ENCODE data around the gene PCSK5.
A peak's percentile ranks its signal among the peaks of the same experiment; 100 is the strongest.

The PCSK5 gene

DNA sequence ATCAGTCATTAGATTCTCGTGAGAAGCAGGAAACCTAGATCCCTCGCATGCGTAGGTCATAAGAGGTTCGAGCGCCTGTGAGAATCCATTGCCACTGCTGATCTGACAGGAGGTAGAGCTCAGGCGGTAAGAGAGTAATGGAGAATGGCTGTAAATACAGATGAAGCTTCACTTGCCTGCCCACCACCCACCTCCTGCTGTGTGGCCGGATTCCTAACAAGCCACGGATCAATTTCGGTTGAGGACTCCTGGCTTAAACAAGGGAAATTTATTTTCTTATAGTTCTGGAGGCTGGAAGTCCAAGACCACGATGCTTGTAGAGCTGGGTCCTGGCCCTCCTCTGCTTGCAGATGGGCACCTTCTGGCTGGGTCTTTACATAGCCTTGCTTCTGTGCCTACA is 200.4 kb downstream of the PCSK5 start:
- DNase-seq: no peak

DNA sequence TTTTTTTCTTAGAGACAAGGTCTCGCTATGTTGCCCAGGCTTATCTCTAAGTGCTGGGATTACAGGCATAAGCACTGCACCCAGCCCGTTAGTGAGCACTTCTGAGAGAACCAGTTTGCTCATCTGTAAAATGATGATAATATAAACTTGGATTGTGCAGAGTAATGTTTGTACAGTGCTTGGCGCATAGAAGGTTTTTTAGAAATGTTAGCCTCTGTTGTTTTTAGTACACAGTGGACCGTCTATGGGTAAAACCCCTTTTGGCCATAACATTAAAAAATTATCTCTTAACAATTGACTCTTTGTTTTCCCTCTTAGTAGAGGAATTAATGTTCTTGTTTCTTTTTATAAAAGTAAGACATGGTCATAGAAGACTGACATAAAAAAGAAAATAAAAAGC is 202.1 kb downstream of the PCSK5 start:
- no peak for DNase-seq

DNA sequence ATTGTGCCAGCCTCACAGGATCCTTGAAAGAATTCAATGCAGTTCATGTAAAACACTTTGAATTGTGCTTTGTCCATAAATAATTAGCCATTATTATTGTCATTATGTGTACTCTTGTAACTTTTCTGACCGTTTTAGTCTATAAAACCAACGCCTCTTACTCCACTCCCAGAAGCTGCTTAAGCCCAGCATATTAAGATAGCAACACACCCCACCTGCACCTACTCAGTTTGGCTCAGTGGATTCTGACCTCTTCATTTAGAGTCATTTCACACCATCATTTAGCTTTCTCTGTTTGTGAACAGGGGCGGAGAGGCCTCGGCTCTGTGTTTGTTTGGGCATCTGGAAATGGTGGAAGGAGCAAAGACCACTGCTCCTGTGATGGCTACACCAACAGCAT is 205.1 kb downstream of the PCSK5 start:
- no peak for DNase-seq

DNA sequence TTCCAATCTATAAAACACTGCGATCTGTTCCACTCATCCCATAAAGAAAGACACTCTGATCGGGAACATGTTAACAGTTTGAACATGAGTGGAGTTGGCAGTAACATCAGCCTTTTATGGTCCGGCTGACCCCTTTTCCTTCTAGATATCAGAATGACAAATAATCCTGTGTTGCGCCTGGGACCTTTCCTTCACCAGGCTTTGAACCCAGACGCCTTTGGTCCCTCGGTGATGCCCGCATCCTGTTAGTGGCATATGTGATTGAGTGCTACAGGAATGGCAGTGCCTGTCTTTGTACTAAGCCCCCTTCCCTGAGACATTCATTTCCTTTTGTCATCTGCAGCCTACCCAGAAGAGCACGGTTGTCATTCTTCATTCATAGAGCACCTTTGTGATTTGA is 209.0 kb downstream of the PCSK5 start:
- DNase-seq: no peak

DNA sequence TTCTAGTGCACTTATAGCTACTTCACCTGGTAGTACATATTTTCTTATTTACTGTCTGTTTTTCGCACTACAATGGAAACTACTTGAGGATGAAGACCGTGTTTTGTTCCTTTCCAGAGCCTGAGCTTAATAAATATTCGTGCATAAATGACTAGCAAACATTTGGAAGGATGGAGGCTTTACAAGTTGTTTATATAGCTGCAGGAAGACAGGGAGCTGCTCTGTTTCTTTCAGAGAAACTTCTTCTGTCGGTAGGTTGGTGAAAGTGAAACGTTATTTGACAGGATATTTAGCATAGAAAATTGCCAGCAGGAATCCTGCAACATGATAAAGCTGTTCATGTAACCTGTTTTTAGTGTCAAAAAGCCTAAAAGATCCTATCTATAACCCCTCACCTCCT is 210.6 kb downstream of the PCSK5 start:
- no peak for DNase-seq

DNA sequence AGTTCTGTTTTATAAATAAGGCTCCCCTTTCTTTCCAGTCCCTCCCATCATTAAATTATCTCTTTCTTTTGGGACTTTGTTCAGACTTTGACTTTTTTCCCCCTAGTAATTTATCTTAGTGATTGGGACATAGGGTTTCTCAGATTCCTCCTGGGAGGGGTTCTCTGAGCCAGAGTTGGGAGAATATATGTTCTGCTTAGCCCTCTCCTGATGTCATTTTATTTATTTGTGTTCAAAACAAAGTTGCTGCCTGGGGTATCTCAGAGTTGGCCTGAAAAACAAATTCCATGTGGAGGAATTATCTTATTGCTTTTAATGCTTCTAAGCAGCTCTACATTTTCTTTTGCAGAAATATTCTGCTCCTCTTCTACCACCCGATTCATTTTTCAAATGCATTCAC is 211.0 kb downstream of the PCSK5 start:
- no peak for DNase-seq

DNA sequence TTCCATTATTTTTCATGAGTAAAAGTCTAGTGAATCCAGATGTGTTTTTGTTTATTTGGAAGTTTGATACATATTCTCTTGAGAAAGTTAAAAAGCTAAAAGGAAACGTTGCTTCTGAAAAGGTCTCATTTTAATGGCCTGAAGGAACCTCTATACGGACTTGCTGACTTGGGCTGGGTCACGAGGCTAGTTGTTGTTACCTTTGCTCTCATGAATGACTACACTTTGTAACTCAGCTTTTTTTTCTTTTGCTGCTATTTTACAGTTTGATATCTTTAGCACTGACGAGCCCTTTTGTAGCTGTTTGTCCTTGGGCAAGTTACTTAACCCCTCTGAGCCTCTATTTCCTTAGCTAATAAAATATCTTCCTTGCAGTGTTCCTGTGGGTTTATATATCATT is 211.5 kb downstream of the PCSK5 start:
- DNase-seq: no peak

DNA sequence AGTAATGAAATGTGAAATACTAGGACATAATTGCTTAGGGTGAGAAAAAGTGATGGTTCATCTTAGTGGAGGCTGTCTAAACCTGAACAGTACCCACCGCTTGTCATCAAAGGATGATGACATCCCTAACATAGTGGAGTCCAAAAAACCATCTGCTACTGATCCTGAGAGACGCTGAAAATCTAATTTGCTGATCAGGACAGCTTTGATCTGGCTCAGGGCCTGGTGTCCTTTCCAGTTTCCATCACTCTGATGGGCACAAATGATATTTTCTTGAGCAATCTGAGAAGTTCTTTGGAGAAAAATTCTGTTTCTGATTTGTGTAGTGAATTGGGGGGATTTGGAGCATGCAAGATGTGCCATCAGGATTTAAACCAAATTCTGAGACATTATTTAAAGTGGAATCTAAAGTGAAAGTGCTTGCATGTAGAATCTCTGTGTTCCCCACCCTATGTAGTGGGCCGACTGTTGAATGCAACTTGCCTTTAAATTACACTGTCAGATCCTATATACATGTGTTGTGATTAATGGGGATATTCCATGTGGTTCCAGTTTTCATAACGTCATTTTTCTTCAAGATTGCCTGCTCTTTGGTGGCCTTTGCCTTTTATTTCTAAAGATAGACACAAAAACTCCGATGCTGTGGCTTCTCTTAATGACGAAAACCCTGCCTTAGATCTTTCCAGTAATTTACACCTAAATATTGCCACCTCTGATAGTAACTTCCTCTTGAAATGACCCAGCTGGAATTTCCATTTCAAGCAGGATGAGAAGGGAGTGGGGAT is 213.2 kb downstream of the PCSK5 start:
- DNase-seq: no peak

DNA sequence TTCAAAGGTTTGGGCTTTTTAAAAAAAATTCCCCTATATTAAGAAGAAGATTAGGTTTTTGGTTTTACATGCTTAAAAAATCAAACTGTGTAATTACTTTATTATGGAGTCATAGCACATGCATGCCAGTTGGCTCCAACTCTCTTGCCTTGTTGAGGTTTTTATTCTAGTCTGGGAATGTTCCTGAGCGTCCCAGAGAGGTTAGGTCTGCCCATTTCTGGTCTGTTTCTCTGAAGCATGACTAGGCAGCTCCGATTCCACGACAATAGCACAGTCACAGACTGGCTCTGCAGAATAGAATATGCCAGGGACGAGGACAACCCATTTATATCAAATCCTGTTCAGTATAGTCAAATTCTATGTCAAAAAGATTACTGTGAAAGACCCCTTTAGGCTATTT is 217.0 kb downstream of the PCSK5 start:
- DNase-seq: peak; percentile 33

DNA sequence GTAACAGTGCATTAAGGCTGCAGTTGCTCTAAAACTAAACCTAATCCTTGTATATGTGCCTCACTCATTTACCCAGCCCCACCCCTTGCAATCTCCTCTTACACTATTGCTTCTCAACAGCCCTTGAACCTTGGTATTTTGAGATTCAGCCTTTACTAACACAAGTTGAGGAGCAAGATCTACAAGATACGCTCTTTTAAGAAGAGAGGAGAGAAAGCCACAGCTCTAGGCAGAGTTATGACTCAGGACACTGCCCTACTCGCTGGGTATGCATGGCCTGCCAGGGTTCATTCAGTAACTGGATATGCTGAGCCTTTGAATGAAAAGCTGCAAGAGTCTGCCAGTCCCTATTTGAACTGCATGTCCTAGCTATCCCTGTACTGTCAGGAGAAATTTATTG is 219.5 kb downstream of the PCSK5 start:
- no peak for DNase-seq

DNA sequence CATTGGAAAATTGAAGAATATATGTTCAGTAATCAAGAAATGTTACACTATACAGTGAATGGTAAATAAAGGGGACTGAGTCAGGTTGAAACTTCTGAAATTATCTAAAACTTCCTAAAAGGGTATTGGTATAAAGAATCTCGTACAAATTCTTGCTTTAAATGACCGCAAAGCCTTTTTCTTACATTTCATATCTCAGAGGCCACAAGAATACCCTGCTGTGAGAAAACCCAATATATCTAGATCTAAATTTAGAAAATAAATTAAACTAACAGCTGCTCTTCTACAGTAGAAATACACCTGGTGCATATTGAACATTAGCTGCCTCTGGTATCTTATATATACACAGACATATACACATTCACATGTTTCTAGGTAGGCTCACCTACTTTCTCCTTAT is 221.7 kb downstream of the PCSK5 start:
- no peak for DNase-seq

DNA sequence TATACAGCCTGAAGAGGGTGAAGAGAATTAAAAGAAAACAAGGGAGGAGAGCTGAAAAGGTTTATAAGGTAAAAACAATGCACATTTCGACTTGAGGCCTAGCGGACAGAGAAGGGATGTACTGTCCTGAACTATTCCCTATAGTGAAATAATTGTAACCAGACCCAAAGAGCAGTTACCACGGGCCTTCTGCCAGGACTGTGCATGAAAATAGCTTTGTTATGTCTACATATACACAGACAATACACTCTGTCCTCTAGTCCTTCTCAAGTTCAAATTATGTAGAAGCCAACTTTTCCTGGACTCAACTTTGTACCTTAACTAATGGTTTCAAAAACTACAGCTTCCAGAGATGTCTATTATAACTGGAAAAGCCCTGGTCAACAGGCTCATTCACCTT is 223.7 kb downstream of the PCSK5 start:
- peak; percentile 52 for DNase-seq

DNA sequence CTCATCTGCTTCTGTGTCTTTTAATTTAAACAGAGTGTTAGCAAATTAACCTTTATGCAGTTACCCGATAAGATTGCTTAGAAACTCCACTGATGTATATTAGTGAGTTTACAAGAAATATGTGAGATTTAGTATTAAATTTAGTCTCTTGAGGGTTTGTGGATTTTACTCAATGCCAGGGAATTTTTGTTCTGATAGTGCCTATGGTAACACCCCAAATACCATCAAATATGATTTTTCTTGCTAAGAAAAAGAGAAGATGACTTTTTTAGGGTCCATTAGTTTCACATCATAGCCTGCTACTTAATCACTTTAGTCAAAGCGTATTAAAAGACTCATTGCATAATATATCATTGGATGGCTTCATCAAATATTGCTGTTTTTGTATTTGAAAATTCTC is 224.9 kb downstream of the PCSK5 start:
- DNase-seq: no peak

DNA sequence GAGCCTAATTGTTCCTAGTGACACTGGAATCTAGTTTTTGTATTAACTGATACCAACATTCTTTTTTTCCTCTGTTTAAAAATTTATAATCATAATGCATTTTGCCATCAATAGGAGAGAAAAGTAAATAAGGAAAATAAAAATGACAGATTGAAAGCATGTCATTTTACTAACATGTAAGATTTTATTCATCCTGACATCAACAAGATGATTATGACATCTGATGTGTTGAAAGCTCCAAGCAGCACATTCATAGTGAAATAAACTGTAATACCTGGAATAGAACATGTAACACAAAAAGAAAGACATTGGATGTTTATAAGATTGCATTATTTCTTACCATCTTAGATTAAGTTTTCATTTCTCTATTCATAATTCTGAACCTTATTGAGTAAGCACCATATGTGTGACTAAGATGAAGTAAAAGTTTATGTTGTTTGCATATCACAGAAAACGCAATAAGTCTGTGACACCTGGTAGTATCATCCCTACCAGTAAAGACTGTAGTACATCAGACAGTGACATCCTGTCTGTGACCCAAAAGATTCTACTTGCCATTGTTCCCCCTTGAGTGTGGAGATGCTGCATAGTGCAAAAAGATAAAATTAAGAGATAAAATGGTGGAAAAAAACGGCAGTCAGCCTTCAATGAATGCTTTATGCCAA is 225.6 kb downstream of the PCSK5 start:
- DNase-seq: no peak

DNA sequence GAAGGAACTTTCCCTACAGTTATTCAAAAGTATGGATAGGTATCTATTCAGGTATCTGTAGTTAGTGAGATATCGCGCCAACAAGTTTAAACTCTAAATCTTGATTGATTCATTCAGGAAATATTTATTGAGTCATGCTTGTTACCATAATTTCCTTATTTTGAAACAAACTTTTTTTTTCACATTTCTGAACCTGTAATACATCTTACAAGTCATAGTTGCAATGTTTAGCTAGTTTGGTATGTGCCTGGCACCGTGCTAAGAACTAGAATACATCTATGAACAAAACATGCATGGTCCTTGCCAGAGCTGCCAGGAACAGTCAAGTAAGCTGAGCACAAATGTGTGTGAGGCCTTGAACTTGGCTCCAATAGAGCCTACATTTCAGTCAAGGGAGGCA is 226.4 kb downstream of the PCSK5 start:
- DNase-seq: no peak

DNA sequence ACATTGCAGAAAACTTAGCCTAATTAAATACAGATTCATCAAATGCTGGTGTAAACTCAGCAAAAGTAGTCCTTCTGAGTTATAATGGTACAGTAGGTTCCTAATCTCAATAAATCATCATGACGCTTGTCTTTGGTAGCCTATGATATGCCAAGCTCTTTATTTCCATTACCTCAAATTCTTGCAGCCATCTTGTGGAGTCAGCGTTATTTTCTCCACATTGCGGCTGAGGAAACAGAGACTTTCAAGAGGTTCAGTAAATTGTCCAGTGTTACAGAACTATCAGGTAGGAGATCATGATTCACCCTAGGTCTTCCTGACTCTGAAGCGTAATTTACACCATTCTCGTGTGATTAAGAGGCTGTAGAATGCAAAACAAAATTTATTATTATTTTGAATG is 237.2 kb downstream of the PCSK5 start:
- DNase-seq: no peak

DNA sequence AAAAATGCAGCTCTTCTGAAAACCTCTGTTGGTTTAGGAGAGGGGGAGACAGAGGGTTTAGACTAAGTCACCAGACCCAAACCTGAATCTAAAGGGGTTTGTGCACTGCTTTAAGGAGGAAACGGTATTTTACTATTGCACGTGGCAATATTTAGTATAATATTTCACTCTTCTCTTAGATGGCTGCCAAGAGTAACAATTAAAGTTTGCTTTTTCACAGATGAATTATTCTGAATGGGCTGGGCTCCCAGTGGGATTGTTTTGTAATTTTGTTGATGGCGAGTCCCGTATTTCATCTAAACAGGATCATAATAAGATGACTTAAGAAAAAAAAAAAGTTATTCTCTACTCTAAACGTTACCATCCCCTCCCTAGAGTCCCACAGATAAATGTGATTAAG is 245.4 kb downstream of the PCSK5 start:
- DNase-seq: peak; percentile 27

DNA sequence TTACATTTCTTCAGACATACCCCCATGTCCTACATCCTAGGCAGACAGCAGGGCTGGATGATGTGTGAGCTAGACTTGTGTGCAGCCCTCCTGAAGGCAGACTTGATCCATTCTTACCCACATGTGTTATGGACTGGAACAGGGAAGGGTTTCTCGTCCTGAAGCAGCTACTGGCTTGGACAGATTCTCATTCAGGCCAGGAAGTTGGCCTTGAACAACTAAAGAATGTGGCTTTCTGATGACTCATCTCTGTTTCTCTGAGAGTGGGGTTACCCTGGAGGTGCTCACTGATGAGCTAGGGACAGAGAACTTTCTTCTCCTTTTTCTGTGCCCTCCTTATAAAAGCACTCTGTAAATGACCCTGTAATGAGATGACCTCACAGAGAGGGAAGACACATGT is 246.5 kb downstream of the PCSK5 start:
- no peak for DNase-seq

DNA sequence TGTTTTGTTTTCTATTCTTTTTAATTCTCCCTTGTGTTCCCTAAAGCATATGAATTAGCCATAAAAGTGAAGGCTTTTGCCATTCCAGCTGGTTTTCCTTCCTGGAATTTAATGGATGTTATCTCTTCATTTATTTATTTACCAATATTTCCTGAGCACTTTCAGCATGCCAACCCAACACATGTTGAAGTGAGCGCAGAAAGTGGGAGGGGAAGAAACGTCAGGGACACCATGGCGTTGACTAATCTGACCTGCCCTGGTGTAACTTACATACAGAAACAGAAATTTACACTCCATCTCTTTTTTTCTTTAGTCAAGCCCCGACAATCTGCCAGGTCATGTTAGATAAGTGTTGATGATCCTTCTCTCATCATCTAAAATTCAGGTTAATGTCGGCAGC is 247.5 kb downstream of the PCSK5 start:
- DNase-seq: no peak

DNA sequence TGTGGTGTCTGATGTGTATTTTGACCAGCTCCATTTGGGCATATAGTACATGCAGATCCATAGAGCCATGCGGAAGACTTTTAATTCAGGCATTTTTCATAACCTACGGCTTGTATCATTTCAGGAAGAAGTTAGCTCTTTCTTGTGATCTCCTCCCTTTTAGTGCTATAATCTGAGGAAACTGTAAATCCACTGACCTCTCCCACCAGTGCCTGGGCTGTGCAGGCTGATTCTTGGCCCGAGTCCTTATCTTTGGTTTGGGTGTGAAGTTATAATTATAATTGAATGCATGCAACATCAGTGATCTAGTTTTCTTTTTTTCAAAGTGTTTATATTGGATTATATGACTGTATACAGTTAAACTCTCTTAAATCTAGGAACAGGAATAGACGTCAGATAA is 247.9 kb downstream of the PCSK5 start:
- DNase-seq: no peak

DNA sequence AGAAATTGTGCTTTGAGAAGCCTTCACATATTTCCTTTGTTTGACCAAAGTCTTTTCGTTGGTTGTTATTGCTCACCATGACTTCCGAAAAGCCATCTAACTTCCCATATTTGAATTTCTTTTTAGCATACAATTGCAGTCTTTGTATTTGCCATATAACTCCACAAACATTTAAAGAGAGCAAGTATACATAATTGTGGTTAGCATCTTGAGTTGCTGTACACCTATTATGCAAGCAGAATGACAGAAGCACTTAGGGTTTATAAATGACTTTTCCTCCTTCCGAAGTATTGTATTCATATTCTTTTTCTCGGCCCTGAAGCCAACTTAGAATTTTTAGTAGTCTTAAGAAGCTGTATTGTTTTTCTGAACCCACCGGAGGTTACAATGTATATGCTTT is 253.4 kb downstream of the PCSK5 start:
- no peak for DNase-seq

DNA sequence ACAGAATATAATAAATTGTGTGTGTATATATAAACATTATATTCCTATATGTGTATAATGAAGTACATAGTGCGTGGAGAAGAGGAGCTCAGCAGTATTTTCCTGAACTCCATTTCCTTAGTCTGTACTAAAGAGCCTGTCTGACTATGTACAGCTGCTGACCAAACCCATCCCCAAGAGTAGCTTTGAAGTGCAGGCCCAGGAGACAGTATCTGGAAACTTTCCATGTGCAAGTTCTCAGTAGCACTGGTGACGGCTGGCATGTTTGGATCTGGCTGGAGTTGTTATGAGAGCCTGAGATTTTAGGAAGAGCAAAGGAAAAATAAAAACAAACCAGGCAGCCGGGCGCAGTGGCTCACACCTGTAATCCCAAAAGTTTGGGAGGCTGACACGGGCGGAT is 259.5 kb downstream of the PCSK5 start:
- DNase-seq: no peak

DNA sequence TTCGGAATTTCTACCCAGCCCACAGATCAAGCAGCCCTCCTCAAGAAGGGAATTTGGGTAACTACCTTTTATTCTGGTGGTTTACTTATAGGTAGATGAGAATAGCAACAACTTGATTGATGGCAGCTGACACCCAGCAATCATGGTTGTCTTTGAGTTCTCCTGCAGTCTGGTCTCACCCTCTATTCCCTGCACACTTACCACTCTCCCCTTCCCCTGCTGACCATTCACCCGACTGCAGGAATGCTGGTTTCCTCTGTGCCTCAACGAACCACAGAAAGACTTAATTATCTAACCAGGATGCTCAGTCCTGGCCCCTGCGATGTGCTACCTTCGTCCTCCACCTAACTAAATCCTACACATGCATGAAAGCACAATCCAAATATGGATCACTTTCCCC is 260.8 kb downstream of the PCSK5 start:
- no peak for DNase-seq

DNA sequence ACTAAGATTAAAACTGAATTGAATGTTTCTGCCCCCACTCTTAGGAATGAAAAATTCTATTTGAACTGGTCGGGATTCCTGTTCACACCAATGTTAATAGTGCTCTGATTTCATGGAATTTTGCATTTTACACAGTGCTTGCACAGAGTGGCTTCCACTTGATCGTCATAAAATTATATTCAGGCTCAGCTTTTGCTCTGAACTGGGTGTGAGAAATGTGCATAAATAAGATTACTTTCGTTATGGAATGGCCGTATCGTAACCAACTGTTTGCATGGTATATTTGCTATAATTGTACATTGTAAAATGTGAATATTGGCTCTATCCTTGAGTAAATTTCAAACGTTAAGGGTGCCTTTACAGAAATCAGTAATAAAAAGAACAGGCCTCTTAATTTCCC is 262.9 kb downstream of the PCSK5 start:
- DNase-seq: no peak
